HepG2 (cell line): ENCODE data around the gene GPR162. TPM values are rescaled to one million over a fixed set of nuclear protein-coding genes. Genes with fewer than 3 reads are reported as not detected.

Experiments used
- EED ChIP-seq: sonication (generic); formaldehyde crosslinking; IDR thresholded peaks from 2 replicates; pipeline ENCODE4 v1.5.0; 2020; ENCODE audit warnings: mild to moderate bottlenecking, missing genetic modification reagents
- ETV6 ChIP-seq: sonication (generic); formaldehyde crosslinking; conservative IDR thresholded peaks from 2 replicates; pipeline ENCODE4 v1.4.0; 2020; ENCODE audit warnings: missing genetic modification reagents
- KAT8 ChIP-seq: IDR thresholded peaks from 2 replicates; pipeline ENCODE4 v1.6.1; 2016; ENCODE audit warnings: missing genetic modification reagents, missing compliant biosample characterization
- KDM2A ChIP-seq: sonication (generic); formaldehyde crosslinking; IDR thresholded peaks from 2 replicates; pipeline ENCODE4 v1.4.0; 2020; ENCODE audit warnings: low read depth, missing genetic modification reagents, borderline replicate concordance
- KDM5A ChIP-seq: fragments of 200-600 bp; sonication (generic); IDR thresholded peaks from 2 replicates; pipeline ENCODE4 v1.7.0; 2018; ENCODE audit warnings: antibody characterized with exemption, mild to moderate bottlenecking, low read length, borderline replicate concordance
- MBD4 ChIP-seq: IDR thresholded peaks from 2 replicates; pipeline ENCODE4 v1.6.1; 2012; ENCODE audit warnings: low read length, inconsistent platforms, borderline replicate concordance
- MED1 ChIP-seq: sonication (generic); formaldehyde crosslinking; IDR thresholded peaks from 2 replicates; pipeline ENCODE4 v1.4.0; 2020; ENCODE audit warnings: missing genetic modification reagents
- MZF1 ChIP-seq: sonication (generic); formaldehyde crosslinking; IDR thresholded peaks from 2 replicates; pipeline ENCODE4 v1.8.1; 2023; ENCODE audit warnings: mild to moderate bottlenecking, missing genetic modification reagents, borderline replicate concordance
- POLR2AphosphoS5 ChIP-seq: IDR thresholded peaks from 2 replicates; pipeline ENCODE4 v1.6.1; 2012; ENCODE audit warnings: low read depth, low read length
- STAT5B ChIP-seq: sonication (generic); formaldehyde crosslinking; IDR thresholded peaks from 2 replicates; pipeline ENCODE4 v1.4.0; 2020; ENCODE audit warnings: missing genetic modification reagents
- XBP1 ChIP-seq: sonication (generic); formaldehyde crosslinking; IDR thresholded peaks from 2 replicates; pipeline ENCODE4 v1.5.0; 2020; ENCODE audit warnings: missing genetic modification reagents
- ZKSCAN8 ChIP-seq: IDR thresholded peaks from 2 replicates; pipeline ENCODE4 v1.6.1; 2016; ENCODE audit warnings: borderline replicate concordance, missing genetic modification reagents, missing compliant biosample characterization
- ZNF12 ChIP-seq: sonication (generic); formaldehyde crosslinking; IDR thresholded peaks from 2 replicates; pipeline ENCODE4 v1.5.0; 2020; ENCODE audit warnings: missing genetic modification reagents
- ZNF143 ChIP-seq: sonication (generic); formaldehyde crosslinking; IDR thresholded peaks from 2 replicates; pipeline ENCODE4 v1.4.0; 2020; ENCODE audit warnings: missing genetic modification reagents
- ZNF232 ChIP-seq: sonication (generic); formaldehyde crosslinking; IDR thresholded peaks from 2 replicates; pipeline ENCODE4 v1.4.0; 2020; ENCODE audit warnings: missing genetic modification reagents, borderline replicate concordance
- ZNF260 ChIP-seq: sonication (generic); formaldehyde crosslinking; IDR thresholded peaks from 2 replicates; pipeline ENCODE4 v1.4.0; 2020; ENCODE audit warnings: missing genetic modification reagents, low read depth, mild to moderate bottlenecking, borderline replicate concordance
- ZNF274 ChIP-seq: sonication (generic); formaldehyde crosslinking; IDR thresholded peaks from 2 replicates; pipeline ENCODE4 v1.5.1; 2020; ENCODE audit warnings: mild to moderate bottlenecking, missing genetic modification reagents
- ZNF354B ChIP-seq: sonication (generic); formaldehyde crosslinking; IDR thresholded peaks from 2 replicates; pipeline ENCODE4 v1.8.0; 2022; ENCODE audit warnings: mild to moderate bottlenecking, missing genetic modification reagents
- ZNF629 ChIP-seq: sonication (generic); formaldehyde crosslinking; conservative IDR thresholded peaks from 2 replicates; pipeline ENCODE4 v1.5.0; 2020; ENCODE audit warnings: missing genetic modification reagents
- ZSCAN21 ChIP-seq: sonication (generic); formaldehyde crosslinking; IDR thresholded peaks from 2 replicates; pipeline ENCODE4 v1.8.0; 2022; ENCODE audit warnings: mild to moderate bottlenecking, missing genetic modification reagents, moderate library complexity, borderline replicate concordance
- polyA plus RNA-seq, 8 experiments: library from polyadenylated mRNA; depleted of rRNA in 3 of 8; stranded (reverse) in 7 of 8; unstranded in 1 of 8; fragments of >200 nt; fragmentation: Illumina TruSeq in 4 of 8; extraction: Trizol in 4 of 8; gene quantifications; 2 replicates each; pipeline versions ENCODE4 v1.2.1 to v1.2.3, GENCODE V29; 2011 to 2016; ENCODE audit warnings: low read depth in 4 of 8, missing spikeins in 1 of 8, mixed read lengths in 1 of 8; ENCODE audit not compliant: insufficient read depth in 1 of 8
- total RNA-seq, 5 experiments: library from RNA; depleted of rRNA; stranded (reverse); fragments of >200 nt; fragmentation: Illumina TruSeq; extraction: Trizol; gene quantifications; 2 replicates each; pipeline ENCODE4 v1.2.3, GENCODE V29; 2016; ENCODE audit warnings: low read depth in 1 of 5
- TF ChIP-seq, protein P1 (sequence below), 2 experiments: sonication (generic) in 1 of 2; formaldehyde crosslinking in 1 of 2; IDR thresholded peaks; 2 replicates each; pipeline versions ENCODE4 v1.4.0 to v1.6.1; 2018 to 2020; ENCODE audit warnings: missing genetic modification reagents in 2 of 2, borderline replicate concordance in 1 of 2, low read depth in 1 of 2, mild to moderate bottlenecking in 1 of 2, missing biosample characterization in 1 of 2
- TF ChIP-seq, protein P2 (sequence below): sonication (generic); formaldehyde crosslinking; IDR thresholded peaks from 2 replicates; pipeline ENCODE4 v1.4.0; 2020; ENCODE audit warnings: mild to moderate bottlenecking, missing genetic modification reagents, borderline replicate concordance
- TF ChIP-seq, protein P3 (sequence below): sonication (generic); formaldehyde crosslinking; IDR thresholded peaks from 2 replicates; pipeline ENCODE4 v1.4.0; 2020; ENCODE audit warnings: missing genetic modification reagents
- TF ChIP-seq, protein P4 (sequence below): sonication (generic); formaldehyde crosslinking; IDR thresholded peaks from 2 replicates; pipeline ENCODE4 v1.4.0; 2020; ENCODE audit warnings: mild to moderate bottlenecking, low read depth, missing genetic modification reagents

Gene GPR162
- total and polyA plus RNA-seq, 2 of the 13 experiments (the other 11 are each of a cell fraction or from before 2014, with no cell fraction given): 0.08 TPM; not detected in 1

DNA sequence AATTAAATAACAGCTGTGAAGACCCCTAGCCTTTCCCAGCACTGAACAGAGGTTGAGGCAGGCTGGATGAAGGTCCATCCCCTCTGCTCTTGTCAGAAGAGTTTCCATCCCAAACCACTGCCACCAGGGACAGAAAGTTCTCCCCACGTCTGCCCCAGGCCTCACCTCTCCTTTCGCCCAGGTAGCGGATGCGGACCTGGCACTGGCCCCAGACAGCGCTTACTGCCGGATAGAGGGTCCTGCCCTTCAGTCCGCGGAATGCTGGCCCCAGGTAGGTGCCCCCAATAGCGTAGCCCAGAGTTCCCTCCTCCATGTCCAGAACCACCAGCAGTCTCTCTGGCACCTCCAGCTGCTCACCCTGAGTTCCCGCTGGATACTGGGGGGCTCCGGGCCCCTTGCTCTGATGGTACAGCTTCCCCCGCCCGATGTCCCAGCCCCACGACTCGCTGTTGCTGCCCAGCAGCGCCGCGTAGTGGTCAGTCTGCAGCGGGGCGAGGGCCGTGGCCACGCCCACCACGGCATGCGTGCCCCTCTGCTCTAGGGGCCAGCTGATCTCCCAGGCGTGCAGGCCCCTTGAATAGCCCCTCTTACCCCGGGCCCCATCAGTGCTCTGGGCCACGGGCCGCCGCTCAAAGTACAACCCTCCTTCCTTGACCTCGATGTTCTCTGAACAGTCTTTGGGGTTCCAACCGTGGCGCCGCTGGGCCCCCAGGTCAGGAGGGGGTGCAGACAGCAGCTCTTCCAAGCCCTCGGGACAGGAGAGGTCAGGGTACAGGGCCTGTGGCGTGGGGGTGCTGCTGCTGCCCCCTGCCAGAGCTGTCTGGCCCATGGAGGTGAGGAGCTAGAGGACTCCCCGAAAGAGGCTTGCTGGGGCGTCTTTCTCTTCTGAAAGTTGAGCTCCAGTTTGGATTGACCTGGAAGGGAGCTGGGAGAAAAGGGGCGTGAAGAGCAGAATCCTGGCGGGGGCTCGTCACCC, 50.7 kb downstream of the GPR162 start (continued):
- TF ChIP-seq, protein P1, sequence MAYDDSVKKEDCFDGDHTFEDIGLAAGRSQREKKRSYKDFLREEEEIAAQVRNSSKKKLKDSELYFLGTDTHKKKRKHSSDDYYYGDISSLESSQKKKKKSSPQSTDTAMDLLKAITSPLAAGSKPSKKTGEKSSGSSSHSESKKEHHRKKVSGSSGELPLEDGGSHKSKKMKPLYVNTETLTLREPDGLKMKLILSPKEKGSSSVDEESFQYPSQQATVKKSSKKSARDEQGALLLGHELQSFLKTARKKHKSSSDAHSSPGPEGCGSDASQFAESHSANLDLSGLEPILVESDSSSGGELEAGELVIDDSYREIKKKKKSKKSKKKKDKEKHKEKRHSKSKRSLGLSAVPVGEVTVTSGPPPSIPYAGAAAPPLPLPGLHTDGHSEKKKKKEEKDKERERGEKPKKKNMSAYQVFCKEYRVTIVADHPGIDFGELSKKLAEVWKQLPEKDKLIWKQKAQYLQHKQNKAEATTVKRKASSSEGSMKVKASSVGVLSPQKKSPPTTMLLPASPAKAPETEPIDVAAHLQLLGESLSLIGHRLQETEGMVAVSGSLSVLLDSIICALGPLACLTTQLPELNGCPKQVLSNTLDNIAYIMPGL (CRISPR knock-in tag; IDR thresholded peaks at IDR 0.05; ENCODE audit: borderline replicate concordance in 1 of 2, low read depth in 1 of 2): peak; percentile 90 to 95
- peak; percentile 71; the same call in 1 of the 2 replicates for TF ChIP-seq KDM5A
- TF ChIP-seq ZSCAN21 (CRISPR knock-in tag): peak; percentile 41
- TF ChIP-seq ZKSCAN8 (CRISPR knock-in tag): 0 out of 2 replicates have a peak, but pooled peaks have one; percentile 42
- TF ChIP-seq ZNF629 (CRISPR knock-in tag): no peak
- peak; percentile 76 for TF ChIP-seq MED1 (CRISPR knock-in tag)
- TF ChIP-seq MZF1 (CRISPR knock-in tag): no peak
- TF ChIP-seq STAT5B (CRISPR knock-in tag): no peak
- no peak for TF ChIP-seq MBD4
- no peak for TF ChIP-seq ZNF12 (CRISPR knock-in tag)
- TF ChIP-seq ZNF274: 0 out of 2 replicates have a peak, but pooled peaks have one; percentile 23
- TF ChIP-seq ZNF354B (CRISPR knock-in tag): no peak
- TF ChIP-seq, protein P2, sequence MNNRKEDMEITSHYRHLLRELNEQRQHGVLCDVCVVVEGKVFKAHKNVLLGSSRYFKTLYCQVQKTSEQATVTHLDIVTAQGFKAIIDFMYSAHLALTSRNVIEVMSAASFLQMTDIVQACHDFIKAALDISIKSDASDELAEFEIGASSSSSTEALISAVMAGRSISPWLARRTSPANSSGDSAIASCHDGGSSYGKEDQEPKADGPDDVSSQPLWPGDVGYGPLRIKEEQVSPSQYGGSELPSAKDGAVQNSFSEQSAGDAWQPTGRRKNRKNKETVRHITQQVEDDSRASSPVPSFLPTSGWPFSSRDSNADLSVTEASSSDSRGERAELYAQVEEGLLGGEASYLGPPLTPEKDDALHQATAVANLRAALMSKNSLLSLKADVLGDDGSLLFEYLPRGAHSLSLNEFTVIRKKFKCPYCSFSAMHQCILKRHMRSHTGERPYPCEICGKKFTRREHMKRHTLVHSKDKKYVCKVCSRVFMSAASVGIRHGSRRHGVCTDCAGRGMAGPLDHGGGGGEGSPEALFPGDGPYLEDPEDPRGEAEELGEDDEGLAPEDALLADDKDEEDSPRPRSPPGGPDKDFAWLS: 0 out of 2 replicates have a peak, but pooled peaks have one; percentile 27
- no peak; the same call in 1 of the 2 replicates for TF ChIP-seq ETV6 (CRISPR knock-in tag)
- 0 out of 2 replicates have a peak, but pooled peaks have one; percentile 44 for TF ChIP-seq KAT8
- TF ChIP-seq EED (CRISPR knock-in tag): 0 out of 2 replicates have a peak, but pooled peaks have one; percentile 34
- TF ChIP-seq XBP1 (CRISPR knock-in tag): no peak
- TF ChIP-seq POLR2AphosphoS5: peak; percentile 16
- TF ChIP-seq ZNF143 (CRISPR knock-in tag): no peak
- TF ChIP-seq, protein P3, sequence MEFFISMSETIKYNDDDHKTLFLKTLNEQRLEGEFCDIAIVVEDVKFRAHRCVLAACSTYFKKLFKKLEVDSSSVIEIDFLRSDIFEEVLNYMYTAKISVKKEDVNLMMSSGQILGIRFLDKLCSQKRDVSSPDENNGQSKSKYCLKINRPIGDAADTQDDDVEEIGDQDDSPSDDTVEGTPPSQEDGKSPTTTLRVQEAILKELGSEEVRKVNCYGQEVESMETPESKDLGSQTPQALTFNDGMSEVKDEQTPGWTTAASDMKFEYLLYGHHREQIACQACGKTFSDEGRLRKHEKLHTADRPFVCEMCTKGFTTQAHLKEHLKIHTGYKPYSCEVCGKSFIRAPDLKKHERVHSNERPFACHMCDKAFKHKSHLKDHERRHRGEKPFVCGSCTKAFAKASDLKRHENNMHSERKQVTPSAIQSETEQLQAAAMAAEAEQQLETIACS (CRISPR knock-in tag): peak; percentile 11; the same call in 1 of the 2 replicates
- peak; percentile 100 for TF ChIP-seq KDM2A (CRISPR knock-in tag)
- TF ChIP-seq, protein P4, sequence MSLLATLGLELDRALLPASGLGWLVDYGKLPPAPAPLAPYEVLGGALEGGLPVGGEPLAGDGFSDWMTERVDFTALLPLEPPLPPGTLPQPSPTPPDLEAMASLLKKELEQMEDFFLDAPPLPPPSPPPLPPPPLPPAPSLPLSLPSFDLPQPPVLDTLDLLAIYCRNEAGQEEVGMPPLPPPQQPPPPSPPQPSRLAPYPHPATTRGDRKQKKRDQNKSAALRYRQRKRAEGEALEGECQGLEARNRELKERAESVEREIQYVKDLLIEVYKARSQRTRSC: 0 out of 2 replicates have a peak, but pooled peaks have one; percentile 71
- no peak for TF ChIP-seq ZNF260
- no peak for TF ChIP-seq ZNF232 (CRISPR knock-in tag)
